Measurements from ENCODE around the gene ZCCHC8.
"Not testable (repeated sequence)": the region's sequence is repeated elsewhere in the genome, so short reads cannot be mapped to it uniquely, and the experiment has no call there.

Gene ZCCHC8

GRCh38 chr12:122483969-122484368 is 16.8 kb downstream of the ZCCHC8 start:
- DNase-seq (ENCODE audit: low read depth), result no peak
- no peak overlapping the region for H3K4me3 ChIP-seq (ENCODE audit: low read depth, low read length)
- TF ChIP-seq CTCF (IDR thresholded peaks at IDR 0.05; ENCODE audit: low read depth, low read length, missing control alignments), result no peak

GRCh38 chr12:122481861-122482260 is 18.9 kb downstream of the ZCCHC8 start:
- no peak for DNase-seq (ENCODE audit: low read depth)
- TF ChIP-seq CTCF (IDR thresholded peaks at IDR 0.05; ENCODE audit: low read depth, low read length, missing control alignments), result no peak
- no peak overlapping the region for H3K4me3 ChIP-seq (ENCODE audit: low read depth, low read length)

DNA sequence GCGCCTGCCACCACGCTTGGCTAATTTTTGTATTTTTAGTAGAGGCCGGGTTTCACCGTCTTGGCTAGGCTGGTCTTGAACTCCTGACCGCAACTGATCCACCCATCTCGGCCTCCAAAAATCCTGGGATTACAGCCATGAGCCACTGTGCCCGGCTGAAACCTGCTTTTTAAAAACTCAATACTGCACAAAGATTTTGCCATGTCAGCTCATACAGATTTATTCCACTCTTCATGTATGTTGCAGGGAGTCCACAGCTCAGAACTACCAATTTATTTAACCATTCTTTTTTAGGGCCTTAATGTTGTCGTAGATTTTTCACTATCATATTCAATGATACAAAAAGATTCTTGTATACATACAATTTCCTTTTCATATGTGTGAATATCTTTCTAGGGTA is 20.0 kb downstream of the ZCCHC8 start:
- no peak for DNase-seq (ENCODE audit: low read depth)
- TF ChIP-seq CTCF (IDR thresholded peaks at IDR 0.05; ENCODE audit: low read depth, low read length, missing control alignments), result no peak

DNA sequence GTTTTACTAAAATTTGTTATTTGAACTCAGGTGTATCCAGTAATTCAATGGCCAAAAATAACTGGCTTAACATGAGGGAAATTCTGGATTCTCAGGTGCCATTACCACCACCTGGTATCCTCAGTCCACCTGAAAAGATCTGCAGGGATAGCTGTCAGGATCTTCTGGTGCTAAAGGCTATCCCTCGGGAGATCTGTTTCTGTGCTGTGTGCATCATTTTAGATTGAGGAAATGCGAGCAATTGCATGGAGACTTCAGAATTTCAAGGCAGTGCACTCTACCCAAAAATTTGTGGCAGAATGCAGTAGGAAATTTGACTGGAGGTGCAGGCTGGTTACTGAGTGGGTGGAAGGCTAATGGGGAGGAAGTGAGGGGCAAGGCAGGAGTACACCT is 26.4 kb downstream of the ZCCHC8 start:
- no peak for TF ChIP-seq CTCF (IDR thresholded peaks at IDR 0.05; ENCODE audit: low read depth, low read length, missing control alignments)
- no peak for DNase-seq (ENCODE audit: low read depth)
- no peak overlapping the region for H3K4me3 ChIP-seq (ENCODE audit: low read depth, low read length)

More for the DNA sequence above, 20.0 kb downstream of the ZCCHC8 start:
- H3K4me3 ChIP-seq (ENCODE audit: low read depth, low read length), result no peak overlapping the region

GRCh38 chr12:122473543-122474323 is 27.0 kb downstream of the ZCCHC8 start:
- no peak for DNase-seq (ENCODE audit: low read depth)

DNA sequence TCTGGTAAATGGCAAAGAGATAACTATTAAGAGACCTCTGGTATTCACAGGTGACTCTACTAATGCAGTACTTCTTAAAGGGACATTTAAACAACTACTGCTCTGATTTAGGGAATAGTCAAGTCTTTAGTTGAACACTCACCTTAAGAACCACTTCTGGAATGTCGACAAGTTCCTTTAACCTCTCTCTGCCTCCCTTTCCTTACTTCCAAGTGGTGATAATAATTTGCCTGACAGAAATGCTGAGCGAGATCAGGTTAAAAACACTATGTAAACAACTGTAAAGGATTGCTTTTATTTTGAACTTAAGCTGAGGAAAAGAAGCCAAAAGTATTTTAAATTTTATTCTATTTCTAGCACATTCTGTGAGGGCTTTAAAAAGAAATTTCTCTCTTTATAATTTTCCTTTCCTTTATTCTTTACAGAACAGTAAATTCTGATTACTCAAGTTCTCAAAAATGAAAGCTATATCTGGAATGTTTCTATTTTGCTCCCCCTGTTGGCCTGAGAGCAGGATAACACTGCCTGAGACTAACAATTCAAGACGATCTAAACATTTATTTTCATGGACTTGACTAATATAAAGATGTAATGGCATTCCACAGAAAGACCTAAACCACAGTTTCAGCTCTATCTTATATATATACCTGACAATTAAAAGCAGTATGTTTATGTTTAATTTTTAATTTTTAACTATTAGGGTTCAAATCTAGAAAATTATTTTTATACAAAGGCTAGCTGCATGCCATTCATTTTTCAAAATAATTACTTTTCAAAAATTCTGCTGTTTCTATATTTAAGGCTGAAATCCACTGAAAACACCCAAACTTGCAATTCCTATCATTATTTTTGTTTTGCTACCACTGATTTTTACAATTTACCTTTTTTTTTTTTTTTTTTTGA is 29.2 kb downstream of the ZCCHC8 start:
- H3K4me3 ChIP-seq (ENCODE audit: low read depth, low read length), result no peak overlapping the region
- TF ChIP-seq CTCF (IDR thresholded peaks at IDR 0.05; ENCODE audit: low read depth, low read length, missing control alignments), result peak; percentile 60
- no peak for DNase-seq (ENCODE audit: low read depth)

More at GRCh38 chr12:122473543-122474323, 27.0 kb downstream of the ZCCHC8 start:
- no peak for TF ChIP-seq CTCF (IDR thresholded peaks at IDR 0.05; ENCODE audit: low read depth, low read length, missing control alignments)
- H3K4me3 ChIP-seq (ENCODE audit: low read depth, low read length), result no peak overlapping the region

DNA sequence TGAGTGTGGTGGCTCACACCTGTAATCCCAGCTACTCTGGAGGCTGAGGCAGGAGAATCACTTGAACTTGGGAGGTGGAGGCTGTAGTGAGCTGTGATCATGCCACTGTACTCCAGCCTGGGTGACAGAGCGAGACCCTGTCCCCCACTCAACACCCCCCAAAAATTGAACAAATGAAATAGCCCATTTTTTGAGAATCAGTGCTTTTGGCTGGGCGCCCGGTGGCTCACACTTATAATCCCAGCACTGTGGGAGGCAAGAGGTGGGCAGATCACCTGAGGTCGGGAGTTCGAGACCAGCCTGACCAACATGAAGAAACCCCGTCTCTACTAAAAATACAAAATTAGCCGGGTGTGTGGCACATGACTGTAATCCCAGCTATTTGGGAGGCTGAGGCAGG is 30.2 kb downstream of the ZCCHC8 start:
- not testable (repeated sequence) for DNase-seq (ENCODE audit: low read depth); H3K4me3 ChIP-seq (ENCODE audit: low read depth, low read length)

- not testable (repeated sequence) for H3K4me3 ChIP-seq (ENCODE audit: low read depth, low read length); DNase-seq (ENCODE audit: low read depth)
These were observed 30.9 kb downstream of the ZCCHC8 start for GRCh38 chr12:122469856-122470255.

All from GM12864 (cell line).